H1 (cell line): ENCODE results near the gene SLC39A9.

Experiments used
- ASH2L ChIP-seq: fragments of 200-600, 300-600 bp; sonication (generic); IDR thresholded peaks from one replicate; pipeline ENCODE4 v1.7.1; 2017; ENCODE audit warnings: low read length
- EZH2 ChIP-seq: fragments of 200-600 bp; sonication (generic); IDR thresholded peaks from 2 replicates; pipeline ENCODE4 v1.7.1; 2012; ENCODE audit warnings: low read depth, mild to moderate bottlenecking, moderate library complexity, low read length, inconsistent platforms; ENCODE audit not compliant: severe bottlenecking
- POLR2A ChIP-seq, 2 experiments: IDR thresholded peaks; 1 replicate in 1 of 2; 2 replicates in 1 of 2; pipeline ENCODE4 v1.6.1; 2011; ENCODE audit warnings: low read depth in 2 of 2, low read length in 2 of 2, mild to moderate bottlenecking in 2 of 2; ENCODE audit errors: control extremely low read depth in 1 of 2
- POLR2AphosphoS5 ChIP-seq: IDR thresholded peaks from 2 replicates; pipeline ENCODE4 v1.6.1; 2011; ENCODE audit warnings: low read depth, low read length
- RAD21 ChIP-seq, 2 experiments: IDR thresholded peaks in 1 of 2; conservative IDR thresholded peaks in 1 of 2; 2 replicates each; pipeline ENCODE4 v1.6.1; 2011; ENCODE audit warnings: low read depth in 2 of 2, low read length in 2 of 2, improper control_type of control experiment in 1 of 2, inconsistent platforms in 1 of 2, mild to moderate bottlenecking in 1 of 2, moderate library complexity in 1 of 2
- RFX5 ChIP-seq: IDR thresholded peaks from 2 replicates; pipeline ENCODE4 v1.6.1; 2011; ENCODE audit warnings: low read depth, low read length, improper control_type of control experiment, borderline replicate concordance
- RXRA ChIP-seq: IDR thresholded peaks from 2 replicates; pipeline ENCODE4 v1.6.1; 2011; ENCODE audit warnings: low read depth, mild to moderate bottlenecking, low read length, moderate library complexity; ENCODE audit not compliant: insufficient read depth
- SIRT6 ChIP-seq: IDR thresholded peaks from one replicate; pipeline ENCODE4 v1.7.1; 2012; ENCODE audit warnings: low read length, inconsistent platforms
- ZNF274 ChIP-seq: IDR thresholded peaks from 2 replicates; pipeline ENCODE4 v1.7.0; 2012; ENCODE audit warnings: low read length, borderline replicate concordance; ENCODE audit errors: extremely low read depth
- TF ChIP-seq, protein P1 (sequence below), 3 experiments: IDR thresholded peaks; 1 replicate in 2 of 3; 2 replicates in 1 of 3; pipeline versions ENCODE4 v1.5.1 to v1.6.1; 2011; ENCODE audit warnings: low read length in 3 of 3, mild to moderate bottlenecking in 3 of 3, inconsistent platforms in 2 of 3, low read depth in 1 of 3, moderate library complexity in 1 of 3; ENCODE audit not compliant: insufficient read depth in 1 of 3; ENCODE audit errors: control extremely low read depth in 1 of 3

DNA sequence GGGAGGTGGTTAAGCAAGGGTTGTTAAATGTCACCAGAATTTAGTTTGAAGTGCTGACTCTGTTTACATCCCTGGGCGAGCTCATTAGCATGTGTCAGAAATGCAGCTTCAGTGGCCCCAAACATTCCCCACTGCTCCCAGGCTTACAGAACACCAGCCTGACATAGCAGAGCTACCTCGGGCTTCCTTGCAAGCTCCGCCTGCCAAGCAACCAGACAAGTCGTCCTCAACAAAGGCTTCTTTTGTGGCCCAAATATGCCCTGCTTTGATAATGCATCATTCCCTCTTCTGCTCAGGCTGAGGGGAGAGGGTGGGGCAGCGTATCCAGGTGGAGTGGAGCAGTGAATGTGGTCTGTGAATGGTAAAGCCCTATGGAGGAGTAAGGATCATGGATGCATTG is 28.4 kb upstream of the SLC39A9 start:
- TF ChIP-seq ZNF274 (no peak), SIRT6 (no peak), POLR2A (IDR thresholded peaks at IDR 0.05; ENCODE audit: control extremely low read depth in 1 of 2, low read depth in 2 of 2, low read length in 2 of 2) (no peak), EZH2 (no peak), RXRA (no peak), RFX5 (no peak), POLR2AphosphoS5 (no peak), ASH2L (no peak), RAD21 (IDR thresholded peaks at IDR 0.05 in 1 of 2, conservative IDR thresholded peaks at IDR 0.05 in 1 of 2; ENCODE audit: low read depth in 2 of 2, low read length in 2 of 2) (no peak)
- TF ChIP-seq, protein P1, sequence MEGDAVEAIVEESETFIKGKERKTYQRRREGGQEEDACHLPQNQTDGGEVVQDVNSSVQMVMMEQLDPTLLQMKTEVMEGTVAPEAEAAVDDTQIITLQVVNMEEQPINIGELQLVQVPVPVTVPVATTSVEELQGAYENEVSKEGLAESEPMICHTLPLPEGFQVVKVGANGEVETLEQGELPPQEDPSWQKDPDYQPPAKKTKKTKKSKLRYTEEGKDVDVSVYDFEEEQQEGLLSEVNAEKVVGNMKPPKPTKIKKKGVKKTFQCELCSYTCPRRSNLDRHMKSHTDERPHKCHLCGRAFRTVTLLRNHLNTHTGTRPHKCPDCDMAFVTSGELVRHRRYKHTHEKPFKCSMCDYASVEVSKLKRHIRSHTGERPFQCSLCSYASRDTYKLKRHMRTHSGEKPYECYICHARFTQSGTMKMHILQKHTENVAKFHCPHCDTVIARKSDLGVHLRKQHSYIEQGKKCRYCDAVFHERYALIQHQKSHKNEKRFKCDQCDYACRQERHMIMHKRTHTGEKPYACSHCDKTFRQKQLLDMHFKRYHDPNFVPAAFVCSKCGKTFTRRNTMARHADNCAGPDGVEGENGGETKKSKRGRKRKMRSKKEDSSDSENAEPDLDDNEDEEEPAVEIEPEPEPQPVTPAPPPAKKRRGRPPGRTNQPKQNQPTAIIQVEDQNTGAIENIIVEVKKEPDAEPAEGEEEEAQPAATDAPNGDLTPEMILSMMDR (IDR thresholded peaks at IDR 0.05; ENCODE audit: control extremely low read depth in 1 of 3, insufficient read depth in 1 of 3, low read depth in 1 of 3, low read length in 3 of 3) = no peak
